Eye (tissue), 1 donor: ENCODE measurements around the gene RNF166.

ENCODE experiments used
- DNase-seq: peaks from one replicate; pipeline ENCODE4 v3.0.0-alpha.2; 2015

Gene RNF166, protein sequence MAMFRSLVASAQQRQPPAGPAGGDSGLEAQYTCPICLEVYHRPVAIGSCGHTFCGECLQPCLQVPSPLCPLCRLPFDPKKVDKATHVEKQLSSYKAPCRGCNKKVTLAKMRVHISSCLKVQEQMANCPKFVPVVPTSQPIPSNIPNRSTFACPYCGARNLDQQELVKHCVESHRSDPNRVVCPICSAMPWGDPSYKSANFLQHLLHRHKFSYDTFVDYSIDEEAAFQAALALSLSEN

DNA sequence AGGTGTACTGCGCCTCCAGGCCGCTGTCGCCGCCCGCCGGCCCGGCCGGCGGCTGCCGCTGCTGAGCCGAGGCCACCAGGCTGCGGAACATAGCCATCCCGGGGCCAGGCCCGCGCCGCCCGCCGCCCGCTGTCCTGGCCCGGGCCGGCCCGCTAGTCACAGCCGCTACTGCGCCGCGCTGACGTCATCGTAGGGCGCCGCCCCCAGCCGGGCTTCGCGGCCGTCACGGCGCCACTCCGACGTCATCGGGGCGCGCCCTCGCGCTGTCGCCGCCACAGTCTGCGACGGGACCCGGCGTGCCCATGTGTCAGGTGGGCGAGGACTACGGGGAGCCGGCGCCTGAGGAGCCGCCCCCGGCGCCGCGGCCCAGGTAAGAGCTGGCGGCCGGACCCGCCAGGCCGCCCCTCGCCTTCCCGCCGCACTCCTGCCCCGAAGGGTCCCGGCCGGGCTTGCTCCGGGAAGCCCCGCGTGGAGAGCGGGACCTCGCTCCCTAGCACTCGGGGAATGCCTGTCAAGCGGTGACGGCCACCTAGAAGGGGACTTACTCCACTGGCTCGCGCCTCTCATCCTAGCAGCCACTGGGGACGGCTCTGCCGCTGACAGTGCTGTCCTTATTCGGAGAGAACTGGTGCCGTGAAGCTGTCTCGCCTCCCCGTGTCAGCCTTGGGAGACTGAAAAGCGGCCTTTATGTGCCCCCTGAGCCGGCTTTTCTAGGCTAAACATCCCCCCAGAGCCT lies at the start of gene RNF166, which contains the start of gene CTU2:
Gene RNF166 (minus strand): TSS at position 180 of the 736 bp plus-strand sequence. CDS start 83 bp downstream, at position 97.
Gene CTU2 (plus strand): TSS at position 275 of the 736 bp plus-strand sequence. CDS start 28 bp downstream, at position 303.
- DNase-seq = peak; percentile 95

DNA sequence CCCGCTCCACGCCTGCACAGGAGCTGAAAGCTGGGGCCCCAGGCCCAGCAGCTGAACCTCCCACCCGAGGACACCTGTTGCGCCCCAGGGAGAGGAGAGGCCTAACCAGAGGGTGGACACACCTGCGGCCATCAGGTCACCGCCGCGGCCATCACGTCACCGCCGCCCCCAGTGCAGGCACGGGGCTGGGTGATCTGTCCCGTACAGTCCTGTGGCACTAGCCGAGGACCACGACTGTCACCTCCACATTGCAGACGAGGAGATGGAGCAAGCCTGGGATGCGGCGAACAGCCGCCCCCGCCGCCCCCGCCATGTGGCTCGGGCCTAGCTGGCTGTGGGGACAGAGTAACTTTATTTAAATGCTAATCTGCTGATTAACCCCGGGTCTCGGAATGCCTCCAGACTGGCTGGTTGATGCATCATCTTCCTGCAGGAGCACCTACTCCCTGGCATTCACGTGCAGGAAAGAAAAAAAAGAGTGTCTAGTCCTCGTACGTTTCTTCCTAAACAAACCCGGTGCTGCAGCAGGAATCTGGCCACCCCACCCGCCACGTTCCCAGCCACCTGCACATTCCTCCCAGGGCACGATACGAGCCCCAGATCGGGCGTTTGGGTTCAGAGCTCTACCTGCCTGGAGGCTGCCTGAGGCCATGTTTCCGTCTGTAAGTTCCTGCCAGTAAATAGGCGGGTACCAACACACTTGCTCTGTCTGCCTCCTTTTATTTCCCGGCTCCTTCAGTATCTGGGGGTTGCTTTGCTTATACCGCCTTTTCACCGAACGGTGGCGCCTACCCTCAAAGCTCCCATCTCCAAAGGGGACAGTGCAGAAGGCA lies 48.9 kb upstream of the RNF166 start:
- no peak for DNase-seq

DNA sequence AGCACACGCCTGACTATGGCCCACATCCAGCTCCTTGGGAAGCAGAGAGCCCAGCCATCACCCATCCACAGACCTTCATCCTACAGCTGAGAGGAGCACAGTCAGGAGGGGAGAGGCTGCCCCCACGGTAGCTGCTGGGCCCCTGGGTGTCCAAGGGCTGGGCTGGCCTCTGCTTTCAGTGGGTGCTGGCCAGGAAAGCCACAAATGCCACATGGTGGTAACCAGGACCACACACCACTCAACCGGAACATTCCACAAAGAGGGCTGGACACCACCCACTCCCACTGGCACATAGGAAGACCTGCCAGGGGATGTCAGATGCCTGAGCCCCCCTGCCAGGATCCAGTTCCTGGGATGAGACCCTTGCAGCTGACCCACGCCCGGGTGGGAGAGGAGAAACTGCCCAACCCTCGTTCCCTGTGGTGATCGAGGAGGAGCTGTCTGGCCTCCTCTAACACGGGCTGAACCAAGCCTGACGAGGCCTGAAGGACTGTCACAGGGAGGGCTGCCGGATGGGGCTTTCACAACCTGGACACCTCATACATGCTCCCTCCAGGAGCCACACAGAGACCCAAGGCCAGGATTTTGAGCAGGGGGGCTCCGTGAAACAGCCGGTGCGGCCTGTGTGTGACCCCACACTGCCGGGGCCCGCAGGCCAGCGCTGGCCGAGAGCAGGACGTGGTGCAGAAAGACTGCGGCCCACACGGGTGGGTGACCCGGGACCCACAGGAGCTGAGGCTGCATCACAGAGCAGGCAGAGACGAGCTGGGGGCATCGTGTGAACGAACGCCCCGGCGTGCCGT lies 48.1 kb upstream of the RNF166 start:
- DNase-seq = no peak

DNA sequence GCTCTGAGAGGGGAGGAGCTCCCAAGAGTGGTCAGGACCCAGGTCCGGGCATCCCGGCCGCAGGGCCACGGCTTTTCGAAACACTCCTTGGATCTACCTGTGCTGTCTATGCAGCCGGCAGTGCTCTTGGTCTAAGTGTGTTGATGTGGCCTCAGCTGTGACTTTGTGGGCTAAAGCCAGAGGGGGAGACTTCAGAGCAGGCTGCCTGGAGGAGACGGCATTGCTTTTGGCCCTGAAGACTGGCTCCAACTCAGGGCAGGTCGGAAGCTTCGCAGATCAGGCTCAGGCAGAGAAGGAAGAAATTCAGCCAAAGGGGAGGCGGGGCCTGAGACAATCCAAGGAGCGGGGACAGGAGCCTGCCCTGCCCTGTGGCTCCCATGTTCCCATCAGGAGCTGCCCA lies 47.4 kb upstream of the RNF166 start:
- no peak for DNase-seq

DNA sequence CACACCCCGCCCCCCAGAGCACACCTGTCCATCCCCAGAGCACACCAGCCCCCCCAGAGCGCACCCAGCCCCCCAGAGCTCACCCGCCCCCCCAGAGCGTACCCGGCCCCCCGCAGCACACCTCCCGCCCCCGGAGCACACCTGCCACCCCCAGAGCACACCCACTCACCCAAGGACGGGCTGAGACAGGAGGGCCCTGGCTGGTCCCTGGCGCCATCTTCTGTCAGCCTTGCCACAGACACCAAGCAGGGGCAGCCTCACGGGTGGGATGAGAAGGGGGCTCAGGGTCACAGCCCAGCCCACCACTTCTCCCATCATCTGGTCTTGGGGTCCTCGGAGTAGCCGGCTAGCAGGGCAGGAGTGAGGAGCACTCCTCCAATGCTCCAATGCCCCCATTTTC lies 47.0 kb upstream of the RNF166 start:
- DNase-seq = no peak

DNA sequence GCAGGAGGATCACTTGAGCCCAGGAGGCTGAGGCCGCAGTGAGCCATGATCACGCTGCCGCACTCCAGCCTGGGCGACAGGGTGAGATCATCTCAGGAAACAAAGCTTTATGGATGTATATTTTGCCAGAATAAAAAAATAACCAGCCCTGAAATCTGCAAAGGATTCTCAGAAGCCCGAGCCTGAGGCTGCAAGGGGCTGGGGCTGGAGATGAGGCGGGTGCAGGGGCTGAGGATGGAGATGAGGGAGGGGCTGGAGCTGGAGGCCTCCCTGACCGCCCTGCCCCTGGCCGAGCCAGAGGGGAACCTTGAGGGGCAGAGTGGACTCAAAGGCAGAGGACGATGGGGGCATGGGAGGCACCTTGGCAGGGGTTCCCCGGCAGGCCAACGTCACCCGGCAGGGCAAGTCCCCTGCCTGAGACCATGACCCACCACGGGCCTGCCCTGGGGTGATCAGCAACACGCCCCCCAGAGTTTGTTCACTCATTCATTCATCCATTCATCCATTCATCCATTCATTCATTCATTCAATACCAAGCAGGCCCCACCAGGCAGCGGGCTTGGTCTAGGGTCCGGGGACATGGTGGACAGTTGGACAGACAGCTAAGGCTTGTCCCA lies 46.3 kb upstream of the RNF166 start:
- no peak for DNase-seq

DNA sequence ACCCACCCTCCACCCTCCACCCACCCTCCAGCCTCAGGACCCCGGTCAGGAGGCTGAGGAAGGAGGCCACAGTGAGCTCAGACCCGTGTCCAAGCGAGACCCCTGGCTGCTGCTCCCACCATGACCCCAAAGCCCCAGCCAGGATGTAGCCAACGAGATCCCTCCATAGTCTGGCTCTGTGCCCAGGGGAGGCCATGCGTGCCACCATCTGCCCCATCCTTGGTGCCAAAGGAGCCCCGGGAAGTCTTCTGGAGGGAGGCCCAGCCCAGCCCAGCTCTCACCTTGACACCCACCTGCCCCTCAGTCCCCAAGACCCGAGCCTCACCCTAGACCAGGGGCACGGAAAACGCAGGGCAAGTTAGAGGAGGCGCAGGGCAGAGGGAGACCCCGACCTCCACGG lies 44.6 kb upstream of the RNF166 start:
- no peak for DNase-seq

DNA sequence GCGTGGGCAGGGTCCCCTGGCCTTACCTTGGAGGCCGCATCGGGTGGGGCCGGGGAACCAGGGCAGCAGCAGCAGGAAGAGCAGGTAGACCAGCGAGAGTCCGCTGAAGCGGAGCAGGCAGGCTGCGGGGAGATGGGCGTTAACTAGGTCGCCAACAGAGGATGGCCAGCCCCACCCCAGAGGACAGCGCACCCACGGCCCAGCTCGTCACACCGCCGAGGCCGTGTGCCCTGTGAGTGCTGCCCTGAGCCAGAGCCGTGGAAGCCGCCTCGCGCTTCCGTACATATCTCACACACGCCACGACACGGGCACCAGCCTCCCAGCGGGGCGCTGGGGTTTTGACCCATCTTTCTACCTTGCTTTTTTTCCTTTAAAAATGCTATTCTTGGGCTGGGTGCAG lies 43.1 kb upstream of the RNF166 start:
- no peak for DNase-seq

DNA sequence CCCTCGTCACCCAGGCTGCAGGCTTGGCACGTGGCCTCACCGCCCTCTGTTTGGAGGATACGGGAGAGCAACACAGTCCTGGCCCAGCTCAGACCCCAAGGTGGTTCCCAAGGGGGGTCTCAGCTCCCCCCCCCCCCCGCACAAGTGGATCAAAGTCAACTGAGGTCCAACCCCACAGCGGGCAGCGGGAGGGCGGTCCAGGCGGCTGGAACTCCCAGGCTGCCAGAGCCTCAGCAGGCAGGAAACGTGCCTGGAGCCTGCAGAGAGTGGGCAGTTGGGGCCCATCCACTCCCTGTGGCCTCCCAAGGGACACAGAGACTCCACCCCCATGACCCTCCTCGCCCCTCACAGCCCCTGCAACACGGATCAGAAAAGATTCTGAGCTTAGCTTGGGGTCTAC lies 42.2 kb upstream of the RNF166 start:
- DNase-seq = no peak

DNA sequence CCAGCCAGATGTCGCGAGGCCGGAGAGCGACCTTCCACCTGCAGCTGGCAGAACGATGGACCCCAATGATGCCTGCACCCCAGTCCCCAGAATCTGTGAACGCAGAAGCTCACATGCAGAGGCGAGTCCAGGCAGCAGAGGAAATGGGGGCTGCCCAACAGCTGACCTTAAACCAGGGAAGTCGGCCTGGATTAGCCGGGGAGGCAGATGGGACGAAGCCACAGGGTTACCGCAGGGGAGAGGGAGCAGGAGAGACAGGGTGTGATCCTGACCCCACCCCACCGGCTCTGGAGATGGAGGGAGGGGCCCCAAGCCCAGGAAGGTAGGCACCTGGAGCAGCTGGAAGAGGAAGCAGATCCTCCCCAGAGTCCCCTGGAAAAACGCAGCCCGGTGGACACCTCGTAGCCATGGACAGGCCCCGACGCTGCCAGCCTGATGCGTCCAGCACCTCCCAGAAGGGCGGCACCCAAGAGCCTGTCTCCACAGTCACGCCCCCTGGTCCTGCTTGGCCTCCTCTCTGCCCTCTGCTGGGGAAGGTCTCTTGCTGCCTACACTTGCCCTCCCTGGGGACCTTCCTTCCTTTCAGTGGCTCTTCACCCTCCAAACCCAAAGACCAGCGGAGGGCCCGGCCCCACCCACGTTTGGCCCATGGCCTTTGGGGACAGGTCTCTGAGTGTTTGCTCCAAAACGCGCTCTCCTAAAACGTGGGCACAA lies 41.5 kb upstream of the RNF166 start:
- no peak for DNase-seq

DNA sequence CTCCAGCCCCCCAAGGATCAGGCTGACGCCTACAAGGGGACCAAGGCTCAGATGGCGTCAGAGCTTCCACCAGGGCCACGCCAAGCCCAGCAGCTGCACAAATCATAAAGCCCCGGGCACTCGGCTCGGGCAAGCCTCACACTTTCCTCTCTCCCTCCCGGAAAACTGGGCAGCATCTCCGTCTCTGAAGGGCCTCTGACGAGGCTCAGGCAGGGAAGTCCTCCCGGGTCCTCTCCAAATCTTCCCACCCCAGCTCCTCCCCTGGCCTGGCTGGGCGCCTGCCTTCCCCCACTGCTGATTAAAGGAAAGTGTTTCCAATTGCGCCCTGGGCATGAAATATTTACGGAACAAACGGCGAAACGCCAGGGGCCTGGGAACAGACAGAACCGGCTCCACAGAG lies 40.3 kb upstream of the RNF166 start:
- peak; percentile 36 for DNase-seq

DNA sequence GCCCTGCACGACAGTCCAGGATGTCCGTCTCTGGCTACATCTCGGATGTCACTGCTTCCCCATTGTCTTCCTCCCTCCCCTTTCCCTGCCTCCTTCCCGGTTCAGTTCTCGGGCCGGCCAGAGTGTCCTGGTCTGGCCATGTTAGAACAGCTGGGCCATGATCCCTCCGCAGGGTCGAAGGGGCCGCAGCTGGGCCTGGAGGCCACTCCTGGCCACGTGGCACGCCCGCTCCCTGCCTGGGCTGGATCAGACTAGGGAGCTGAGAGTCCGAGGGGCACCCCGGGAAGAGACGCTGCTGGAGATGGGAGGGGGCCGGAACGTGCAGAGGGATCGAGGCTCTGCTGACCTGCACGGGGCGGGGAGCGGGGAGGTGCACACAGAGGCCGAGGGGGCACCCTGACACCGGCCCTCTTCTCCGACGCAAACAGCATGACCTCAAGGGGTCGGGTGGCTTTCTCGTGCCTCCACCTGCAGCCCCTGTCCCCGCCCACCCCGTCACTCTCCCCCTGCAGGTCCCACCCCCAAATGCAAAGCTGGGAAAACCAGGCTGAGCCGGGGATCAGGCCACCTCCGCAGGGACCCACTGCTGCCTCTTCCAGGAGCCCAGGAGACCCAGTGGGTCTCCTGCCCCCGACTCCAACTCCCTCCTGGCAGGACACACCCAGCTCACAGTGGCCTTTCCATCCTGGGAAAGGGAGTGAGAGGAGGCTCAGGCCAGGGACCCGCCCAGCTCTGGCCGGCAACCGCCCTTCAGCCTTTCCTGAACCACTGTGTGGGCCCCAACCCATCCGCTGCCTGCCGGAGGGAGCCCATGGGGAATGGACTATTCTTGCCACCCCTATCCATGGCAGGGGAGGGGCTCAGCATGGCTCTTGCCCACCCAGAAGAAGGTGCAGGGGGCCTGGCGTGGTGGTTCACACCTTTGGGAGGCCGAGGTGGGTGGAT lies 38.6 kb upstream of the RNF166 start:
- DNase-seq = peak; percentile 30

DNA sequence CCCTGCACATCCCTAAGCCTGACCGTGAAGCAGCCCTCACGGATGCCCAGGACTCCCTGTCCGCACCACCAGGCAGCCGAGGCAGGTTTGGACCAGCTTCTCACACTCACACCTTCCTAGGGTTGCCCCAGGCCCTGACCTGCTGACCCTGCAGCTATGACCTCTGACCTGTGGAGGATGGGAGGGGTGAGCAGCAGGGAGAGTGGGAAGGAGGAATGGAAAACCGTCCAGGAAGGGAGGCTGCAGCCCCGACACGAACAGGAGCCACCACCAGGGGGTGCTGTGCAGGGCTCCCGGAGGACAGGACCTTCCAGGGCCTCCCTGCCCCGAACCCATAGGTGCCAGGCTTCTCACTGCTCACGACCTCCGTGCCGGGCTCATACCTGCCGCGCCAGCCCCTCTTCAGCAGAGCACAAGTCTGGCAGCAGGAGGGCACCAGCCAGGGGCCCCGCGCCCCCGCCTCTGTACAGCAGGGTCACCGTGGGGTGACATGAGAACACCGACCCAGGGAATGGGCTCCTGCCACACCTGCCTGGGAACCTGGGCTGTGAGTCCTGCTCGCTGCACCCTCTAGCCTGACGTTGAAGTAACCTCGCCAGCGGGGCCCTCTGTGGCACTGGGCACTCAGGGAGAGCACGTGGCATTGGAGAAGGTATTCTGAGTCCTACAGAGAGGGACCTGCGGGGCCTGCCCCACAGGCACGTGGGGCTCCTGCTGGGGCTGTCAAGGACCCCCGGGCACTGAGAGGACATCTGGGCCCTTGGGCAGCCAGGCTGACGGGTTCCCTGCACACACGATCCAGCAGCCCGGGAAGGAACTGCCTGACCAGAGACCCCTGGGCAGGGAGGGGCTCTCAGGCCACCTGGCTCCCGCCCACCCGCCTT lies 37.7 kb upstream of the RNF166 start:
- DNase-seq = peak; percentile 88

DNA sequence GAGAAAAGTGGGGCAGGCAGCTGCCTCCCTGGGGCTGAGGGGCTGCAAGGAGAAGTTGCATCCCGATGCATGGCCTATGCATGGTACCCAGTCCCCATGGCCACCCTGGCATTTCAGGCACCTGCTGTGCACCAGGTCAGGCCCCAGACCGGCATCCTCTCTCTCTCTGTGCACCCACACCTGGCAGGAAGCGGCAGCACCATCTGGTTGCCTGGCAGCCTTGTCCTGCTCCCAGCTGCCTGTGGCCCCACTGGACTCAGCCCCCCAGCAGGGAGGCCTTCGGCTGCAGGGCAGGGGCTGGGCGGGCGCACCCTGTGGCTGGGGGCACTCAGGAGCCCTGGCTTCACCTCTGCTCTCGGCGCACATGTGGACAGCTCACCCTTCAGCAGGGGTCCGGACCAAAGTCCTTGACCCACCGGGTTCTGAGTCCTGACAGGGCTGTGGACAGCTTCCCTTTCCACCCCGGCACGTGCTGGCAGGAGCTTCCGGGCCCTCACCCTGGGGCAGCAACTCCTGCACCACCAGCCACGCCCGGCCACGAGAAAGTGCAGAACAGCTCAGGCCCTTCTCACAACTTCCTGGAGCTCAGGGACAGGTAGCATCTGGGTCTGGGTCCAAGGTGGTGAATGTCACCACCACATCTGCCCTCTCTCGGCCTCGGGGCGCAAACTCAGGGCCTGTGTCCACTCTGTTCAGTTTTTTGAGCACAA lies 36.8 kb upstream of the RNF166 start:
- no peak for DNase-seq

DNA sequence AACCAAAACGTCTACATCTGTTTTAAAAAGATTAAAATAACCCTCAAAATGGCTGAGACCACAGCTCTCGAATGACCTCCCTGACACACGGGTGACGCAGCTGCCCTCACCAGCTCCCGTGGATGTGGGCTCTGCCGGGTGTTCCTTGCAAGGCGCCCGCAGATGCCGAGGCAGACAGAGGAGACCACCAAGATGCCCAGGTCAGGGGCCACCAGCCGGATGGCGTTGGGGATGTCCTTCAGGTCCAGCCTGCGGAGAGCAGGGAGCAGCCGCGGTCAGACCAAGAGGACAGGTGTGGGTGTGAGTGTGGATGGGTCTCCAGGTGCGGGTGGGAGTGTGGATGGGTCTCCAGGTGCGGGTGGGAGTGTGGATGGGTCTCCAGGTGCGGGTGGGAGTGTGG lies 35.2 kb upstream of the RNF166 start:
- no peak for DNase-seq

DNA sequence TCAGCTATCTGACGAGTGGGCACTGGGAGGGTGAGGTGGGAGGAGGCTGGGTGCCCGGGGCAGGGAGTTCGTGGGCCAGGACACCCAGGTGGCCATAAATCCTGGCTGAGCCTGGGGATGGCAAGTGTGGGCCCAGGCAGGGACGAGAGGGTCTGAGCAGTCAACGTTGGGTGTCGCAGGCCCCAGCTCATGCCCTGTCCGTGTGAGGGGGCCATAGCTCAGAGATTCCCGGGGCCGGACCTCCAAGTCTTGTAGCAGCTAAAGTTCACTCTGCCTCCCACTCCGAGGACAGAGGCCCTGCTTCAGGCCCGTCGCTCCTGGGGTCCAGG lies 34.5 kb upstream of the RNF166 start:
- DNase-seq = no peak

DNA sequence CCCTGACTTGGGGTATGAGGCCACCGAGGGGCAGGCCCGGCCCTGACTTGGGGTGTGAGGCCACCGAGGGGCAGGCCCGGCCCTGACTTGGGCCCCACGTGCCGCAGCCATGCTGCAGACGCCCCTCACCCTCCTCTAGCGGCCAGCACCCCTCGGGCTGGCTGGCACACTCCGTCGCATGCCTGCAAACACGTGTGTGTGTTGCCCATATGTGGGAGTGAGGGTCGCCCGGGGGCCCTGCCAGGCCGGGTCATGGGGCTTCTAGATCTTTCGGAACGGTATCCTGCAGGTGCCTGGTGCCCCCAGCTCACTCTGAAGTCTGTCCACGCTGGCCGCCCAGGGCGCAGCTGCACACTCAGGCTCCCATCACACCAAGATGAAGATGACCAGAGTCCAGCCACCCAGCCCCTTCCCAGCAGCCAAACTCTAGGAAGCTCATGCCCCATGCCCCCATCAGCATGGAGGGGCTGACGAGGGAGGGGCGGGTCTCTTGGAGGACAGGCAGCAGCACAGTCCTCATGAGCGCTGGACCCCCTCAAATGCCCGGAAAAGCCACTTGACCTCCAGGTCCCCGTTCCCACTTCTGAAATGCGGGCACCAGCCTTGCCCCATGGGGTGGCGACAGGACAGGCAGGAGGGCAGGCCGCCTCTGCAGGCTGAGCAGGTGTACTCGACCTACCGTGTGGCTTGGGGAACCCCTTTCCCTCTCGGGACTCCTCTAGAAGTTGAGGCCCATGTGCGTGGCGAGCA lies 33.9 kb upstream of the RNF166 start:
- DNase-seq = no peak
